ENCODE data around the gene TRMT11.

- TF ChIP-seq GRHL1 (CRISPR knock-in tag; conservative IDR thresholded peaks at IDR 0.05), result no peak
- no peak for TF ChIP-seq SP1 (IDR thresholded peaks at IDR 0.05)
- TF ChIP-seq SP1 (CRISPR knock-in tag; IDR thresholded peaks at IDR 0.05), result no peak
- no peak for TF ChIP-seq TCF7L2 (IDR thresholded peaks at IDR 0.05; ENCODE audit: low read depth, low read length)
Observed at GRCh38 chr6:125983246-125983945, 2.9 kb upstream of the TRMT11 start.

Data from HepG2 (cell line).